CD4-positive, CD25-positive, alpha-beta regulatory T cell (primary cell): ENCODE measurements around the gene PLXND1. TPM values are rescaled to one million over a fixed set of nuclear protein-coding genes. Genes with fewer than 3 reads are reported as not detected.
"Not testable (repeated sequence)": the region's sequence is repeated elsewhere in the genome, so short reads cannot be mapped to it uniquely, and the experiment has no call there.

Experiments used
- ATAC-seq, 2 donors: fragments of 150-1000 bp; cut with Tn5 transposase; one replicate each; pipeline ENCODE4 v1.10.0; 2021; ENCODE audit warnings: low read depth in 2 of 2, moderate number of reproducible peaks in 2 of 2, moderate library complexity in 1 of 2
- DNase-seq, 3 donors: peaks; one replicate each; pipeline versions ENCODE4 v3.0.0 to v3.0.0-alpha.2; 2012 to 2022; ENCODE audit warnings: mixed read lengths in 1 of 3
- H3K27ac ChIP-seq: one replicate; pipeline ENCODE4 v1.7.0; 2013; ENCODE audit warnings: mild to moderate bottlenecking, low read length; ENCODE audit not compliant: insufficient read depth, poor library complexity, severe bottlenecking
- H3K27me3 ChIP-seq: one replicate; pipeline ENCODE4 v1.7.0; 2013; ENCODE audit warnings: low read length; ENCODE audit not compliant: control insufficient read depth, insufficient read depth
- H3K36me3 ChIP-seq: one replicate; pipeline ENCODE4 v1.7.0; 2013; ENCODE audit warnings: mild to moderate bottlenecking, low read length, moderate library complexity; ENCODE audit not compliant: control insufficient read depth, insufficient read depth
- H3K4me1 ChIP-seq: 2 replicates; pipeline ENCODE4 v1.7.0; 2013; ENCODE audit warnings: mild to moderate bottlenecking, low read length; ENCODE audit not compliant: insufficient read depth, control insufficient read depth, poor library complexity, severe bottlenecking
- H3K4me3 ChIP-seq: one replicate; pipeline ENCODE4 v1.7.0; 2013; ENCODE audit warnings: low read depth, mild to moderate bottlenecking, low read length, moderate library complexity
- H3K9me3 ChIP-seq, 2 experiments: 1 replicate in 1 of 2; 2 replicates in 1 of 2; pipeline ENCODE4 v1.7.0; 2013; ENCODE audit warnings: low read length in 2 of 2, mild to moderate bottlenecking in 1 of 2, moderate library complexity in 1 of 2; ENCODE audit not compliant: control insufficient read depth in 2 of 2
- H3K27ac Mint-ChIP-seq, 3 donors: one replicate each; pipeline ENCODE4 v1.8.0; 2020 to 2022; ENCODE audit warnings: mild to moderate bottlenecking in 3 of 3, mixed read lengths in 3 of 3, moderate library complexity in 2 of 3
- H3K27me3 Mint-ChIP-seq: one replicate; pipeline ENCODE4 v1.8.0; 2022; ENCODE audit warnings: mild to moderate bottlenecking, mixed read lengths
- H3K36me3 Mint-ChIP-seq: one replicate; pipeline ENCODE4 v1.8.0; 2020; ENCODE audit warnings: mixed read lengths
- H3K4me1 Mint-ChIP-seq, 4 donors: one replicate each; pipeline ENCODE4 v1.8.0; 2020 to 2022; ENCODE audit warnings: mixed read lengths in 4 of 4, mild to moderate bottlenecking in 1 of 4
- H3K4me3 Mint-ChIP-seq, 4 donors: one replicate each; pipeline ENCODE4 v1.8.0; 2020 to 2022; ENCODE audit warnings: mild to moderate bottlenecking in 4 of 4, mixed read lengths in 4 of 4, moderate library complexity in 3 of 4
- H3K9me3 Mint-ChIP-seq, 7 donors: one replicate each; pipeline ENCODE4 v1.8.0; 2020 to 2022; ENCODE audit warnings: mixed read lengths in 7 of 7, mild to moderate bottlenecking in 3 of 7, moderate library complexity in 2 of 7
- polyA plus RNA-seq, 4 donors: library from polyadenylated mRNA; unstranded; fragments of 300-500 nt; fragmentation: Illumina TruSeq; gene quantifications; one replicate each; pipeline ENCODE4 v1.2.3, GENCODE V29; 2021
- total RNA-seq: library from RNA; stranded (reverse); gene quantifications from one replicate; pipeline ENCODE4 v1.2.3, GENCODE V29; 2022

The PLXND1 gene
- total and polyA plus RNA-seq, 5 donors from 2014 or later, result 0.48 to 11.3 (median 0.83) TPM; not detected in 1

- Histone ChIP-seq H3K27ac (no peak overlapping the region), H3K9me3 (no peaks in the 10 kb centered on the region), H3K36me3 (peaks cover 12% of the 10 kb centered on the region), H3K27me3 (no peaks in the 10 kb centered on the region), H3K4me3 (no peak overlapping the region), H3K4me1 (peaks cover 3% of the 10 kb centered on the region)
- Mint-ChIP-seq H3K36me3 (peaks cover 3% of the 10 kb centered on the region), H3K27ac (no peak overlapping the region), H3K4me1 (peaks cover 0 to 2% (median under 1%) of the 10 kb centered on the region in 4 donors), H3K4me3 (no peak overlapping the region), H3K27me3 (no peaks in the 10 kb centered on the region), H3K9me3 (no peaks in the 10 kb centered on the region)
- ATAC-seq, result no peak
- no peak for DNase-seq
These were observed 41.9 kb upstream of the PLXND1 start for GRCh38 chr3:129648391-129648790.

GRCh38 chr3:129645286-129645685, 38.8 kb upstream of the PLXND1 start:
- Histone ChIP-seq H3K9me3 (no peaks in the 10 kb centered on the region), H3K36me3 (no peaks in the 10 kb centered on the region), H3K4me3 (no peak overlapping the region), H3K27ac (no peak overlapping the region), H3K27me3 (no peaks in the 10 kb centered on the region), H3K4me1 (peaks cover 3% of the 10 kb centered on the region)
- H3K9me3 Mint-ChIP-seq, result no peaks in the 10 kb centered on the region
- no peak for ATAC-seq
- H3K27me3 Mint-ChIP-seq, result no peaks in the 10 kb centered on the region
- H3K4me1 Mint-ChIP-seq, result peaks cover 0 to 2% (median under 1%) of the 10 kb centered on the region in 4 donors
- H3K36me3 Mint-ChIP-seq, result peaks cover 2% of the 10 kb centered on the region
- H3K4me3 Mint-ChIP-seq, result no peak overlapping the region
- DNase-seq, result no peak
- no peak overlapping the region for H3K27ac Mint-ChIP-seq

- Mint-ChIP-seq H3K27ac (no peak overlapping the region), H3K9me3 (no peaks in the 10 kb centered on the region), H3K4me1 (no peaks in the 10 kb centered on the region), H3K4me3 (no peak overlapping the region), H3K36me3 (no peaks in the 10 kb centered on the region), H3K27me3 (no peaks in the 10 kb centered on the region)
- Histone ChIP-seq H3K9me3 (no peaks in the 10 kb centered on the region), H3K36me3 (no peaks in the 10 kb centered on the region), H3K27ac (no peak overlapping the region), H3K4me3 (no peak overlapping the region), H3K4me1 (no peaks in the 10 kb centered on the region), H3K27me3 (no peaks in the 10 kb centered on the region)
- ATAC-seq (no peak), DNase-seq (no peak)
These were observed 38.4 kb upstream of the PLXND1 start for GRCh38 chr3:129644836-129645235.

GRCh38 chr3:129641567-129642260, 35.2 kb upstream of the PLXND1 start:
- not testable (repeated sequence) for H3K9me3 Mint-ChIP-seq, H3K36me3 ChIP-seq, H3K27me3 ChIP-seq, H3K27ac ChIP-seq, H3K9me3 ChIP-seq, H3K4me1 ChIP-seq, DNase-seq, H3K4me3 ChIP-seq, H3K27ac Mint-ChIP-seq, H3K4me3 Mint-ChIP-seq, H3K36me3 Mint-ChIP-seq, ATAC-seq, H3K4me1 Mint-ChIP-seq, H3K27me3 Mint-ChIP-seq

GRCh38 chr3:129640985-129641384, 34.5 kb upstream of the PLXND1 start:
- not testable (repeated sequence) for H3K27ac Mint-ChIP-seq, H3K27me3 ChIP-seq, H3K9me3 Mint-ChIP-seq, H3K36me3 ChIP-seq, H3K4me1 Mint-ChIP-seq, H3K4me3 ChIP-seq, H3K9me3 ChIP-seq, H3K27me3 Mint-ChIP-seq, H3K4me1 ChIP-seq, DNase-seq, ATAC-seq, H3K4me3 Mint-ChIP-seq, H3K36me3 Mint-ChIP-seq, H3K27ac ChIP-seq

GRCh38 chr3:129638481-129638880, 32.0 kb upstream of the PLXND1 start:
- Mint-ChIP-seq H3K36me3 (no peaks in the 10 kb centered on the region), H3K27me3 (no peaks in the 10 kb centered on the region), H3K4me3 (no peak overlapping the region), H3K4me1 (no peaks in the 10 kb centered on the region), H3K27ac (no peak overlapping the region), H3K9me3 (peaks cover 0 to 1% (median 0%) of the 10 kb centered on the region in 7 donors)
- no peak overlapping the region for H3K27ac ChIP-seq
- H3K4me1 ChIP-seq, result no peaks in the 10 kb centered on the region
- no peak overlapping the region for H3K4me3 ChIP-seq
- H3K36me3 ChIP-seq, result no peaks in the 10 kb centered on the region
- DNase-seq (no peak), ATAC-seq (no peak)
- H3K9me3 ChIP-seq, result no peaks in the 10 kb centered on the region
- peaks cover 4% of the 10 kb centered on the region for H3K27me3 ChIP-seq

- ATAC-seq, result no peak
- Mint-ChIP-seq H3K36me3 (no peaks in the 10 kb centered on the region), H3K27ac (no peak overlapping the region), H3K27me3 (no peaks in the 10 kb centered on the region), H3K4me1 (no peaks in the 10 kb centered on the region), H3K9me3 (peaks cover 0 to 2% (median 0%) of the 10 kb centered on the region in 7 donors), H3K4me3 (no peak overlapping the region)
- Histone ChIP-seq H3K27ac (no peak overlapping the region), H3K9me3 (no peaks in the 10 kb centered on the region), H3K36me3 (no peaks in the 10 kb centered on the region), H3K27me3 (peaks cover 4% of the 10 kb centered on the region), H3K4me1 (no peaks in the 10 kb centered on the region), H3K4me3 (no peak overlapping the region)
- no peak for DNase-seq
These were observed 29.6 kb upstream of the PLXND1 start for GRCh38 chr3:129636082-129636481.

GRCh38 chr3:129635656-129636055, 29.2 kb upstream of the PLXND1 start:
- Histone ChIP-seq H3K27me3 (peaks cover 4% of the 10 kb centered on the region), H3K4me3 (no peak overlapping the region), H3K27ac (no peak overlapping the region), H3K9me3 (no peaks in the 10 kb centered on the region), H3K36me3 (no peaks in the 10 kb centered on the region), H3K4me1 (no peaks in the 10 kb centered on the region)
- Mint-ChIP-seq H3K4me1 (no peaks in the 10 kb centered on the region), H3K27ac (no peak overlapping the region), H3K36me3 (no peaks in the 10 kb centered on the region), H3K27me3 (no peaks in the 10 kb centered on the region), H3K9me3 (peaks cover 0 to 4% (median 0%) of the 10 kb centered on the region in 7 donors), H3K4me3 (no peak overlapping the region)
- DNase-seq (no peak), ATAC-seq (no peak)
